ENCODE measurements around the gene CDK17. TPM values are rescaled to one million over a fixed set of nuclear protein-coding genes. Genes with fewer than 3 reads are reported as not detected.
"Not testable (repeated sequence)": the region's sequence is repeated elsewhere in the genome, so short reads cannot be mapped to it uniquely, and the experiment has no call there.

CDK17 gene
- total RNA-seq, 1 donor from 2014 or later: 46.7 TPM

- H3K4me1 Mint-ChIP-seq (ENCODE audit: low read depth, unreplicated experiment): peaks cover 2% of the 10 kb centered on the region
- no peaks in the 10 kb centered on the region for H3K27me3 Mint-ChIP-seq (ENCODE audit: unreplicated experiment)
- H3K27ac Mint-ChIP-seq (ENCODE audit: unreplicated experiment): no peak overlapping the region
- H3K9me3 Mint-ChIP-seq (ENCODE audit: unreplicated experiment): peaks cover 2% of the 10 kb centered on the region
- no peak overlapping the region for H3K4me3 Mint-ChIP-seq (ENCODE audit: unreplicated experiment)
- peaks cover 8% of the 10 kb centered on the region for H3K36me3 Mint-ChIP-seq (ENCODE audit: unreplicated experiment)
- DNase-seq: no peak
- TF ChIP-seq, protein P1, sequence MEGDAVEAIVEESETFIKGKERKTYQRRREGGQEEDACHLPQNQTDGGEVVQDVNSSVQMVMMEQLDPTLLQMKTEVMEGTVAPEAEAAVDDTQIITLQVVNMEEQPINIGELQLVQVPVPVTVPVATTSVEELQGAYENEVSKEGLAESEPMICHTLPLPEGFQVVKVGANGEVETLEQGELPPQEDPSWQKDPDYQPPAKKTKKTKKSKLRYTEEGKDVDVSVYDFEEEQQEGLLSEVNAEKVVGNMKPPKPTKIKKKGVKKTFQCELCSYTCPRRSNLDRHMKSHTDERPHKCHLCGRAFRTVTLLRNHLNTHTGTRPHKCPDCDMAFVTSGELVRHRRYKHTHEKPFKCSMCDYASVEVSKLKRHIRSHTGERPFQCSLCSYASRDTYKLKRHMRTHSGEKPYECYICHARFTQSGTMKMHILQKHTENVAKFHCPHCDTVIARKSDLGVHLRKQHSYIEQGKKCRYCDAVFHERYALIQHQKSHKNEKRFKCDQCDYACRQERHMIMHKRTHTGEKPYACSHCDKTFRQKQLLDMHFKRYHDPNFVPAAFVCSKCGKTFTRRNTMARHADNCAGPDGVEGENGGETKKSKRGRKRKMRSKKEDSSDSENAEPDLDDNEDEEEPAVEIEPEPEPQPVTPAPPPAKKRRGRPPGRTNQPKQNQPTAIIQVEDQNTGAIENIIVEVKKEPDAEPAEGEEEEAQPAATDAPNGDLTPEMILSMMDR (IDR thresholded peaks at IDR 0.05; ENCODE audit: partially characterized antibody, unreplicated experiment): no peak
These were observed 16.2 kb downstream of the CDK17 start for GRCh38 chr12:96383991-96384390.

DNA sequence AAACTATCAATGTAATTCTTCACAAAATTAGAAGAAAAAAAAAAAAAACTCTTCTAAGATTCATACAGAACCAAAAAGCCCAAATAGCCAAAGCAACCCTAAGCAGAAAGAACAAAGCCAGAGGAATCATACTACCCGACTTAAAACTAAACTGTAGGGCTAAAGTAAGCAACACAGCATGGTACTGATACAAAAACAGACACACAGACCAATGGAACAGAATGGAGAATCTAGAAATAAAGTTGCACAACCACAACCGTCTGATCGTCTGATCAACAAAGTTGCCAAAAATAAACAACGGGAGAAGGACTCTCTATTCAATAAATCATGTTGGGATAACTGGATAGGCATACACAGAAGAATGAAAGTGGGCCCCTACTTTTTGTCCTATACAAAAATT lies 16.9 kb downstream of the CDK17 start:
- peaks cover 10% of the 10 kb centered on the region for H3K36me3 Mint-ChIP-seq (ENCODE audit: unreplicated experiment)
- TF ChIP-seq, protein P1 (IDR thresholded peaks at IDR 0.05; ENCODE audit: partially characterized antibody, unreplicated experiment): no peak
- H3K4me1 Mint-ChIP-seq (ENCODE audit: low read depth, unreplicated experiment): peaks cover 2% of the 10 kb centered on the region
- no peak for DNase-seq
- peaks cover 2% of the 10 kb centered on the region for H3K9me3 Mint-ChIP-seq (ENCODE audit: unreplicated experiment)
- H3K27me3 Mint-ChIP-seq (ENCODE audit: unreplicated experiment): no peaks in the 10 kb centered on the region
- no peak overlapping the region for H3K27ac Mint-ChIP-seq (ENCODE audit: unreplicated experiment)
- H3K4me3 Mint-ChIP-seq (ENCODE audit: unreplicated experiment): no peak overlapping the region

DNA sequence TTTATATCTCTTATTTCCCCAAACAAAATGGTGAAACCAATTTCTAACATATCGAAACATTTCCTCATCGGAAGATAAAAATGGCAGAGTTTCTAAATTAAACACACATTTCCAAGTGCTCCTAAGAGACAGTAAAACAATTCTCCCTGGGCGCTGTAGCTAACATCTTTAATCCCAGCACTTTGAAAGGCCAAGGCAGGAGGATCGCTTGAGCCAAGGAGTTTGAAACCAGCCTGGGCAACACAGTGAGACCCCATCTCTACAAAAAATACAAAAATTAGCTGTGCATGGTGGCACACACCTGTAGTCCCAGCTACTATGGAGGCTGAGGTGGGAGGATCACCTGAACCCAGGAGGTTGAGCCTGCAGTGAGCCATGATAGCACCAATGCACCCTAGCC lies 20.5 kb downstream of the CDK17 start:
- H3K27ac Mint-ChIP-seq (ENCODE audit: unreplicated experiment); H3K27me3 Mint-ChIP-seq (ENCODE audit: unreplicated experiment); H3K4me1 Mint-ChIP-seq (ENCODE audit: low read depth, unreplicated experiment); H3K4me3 Mint-ChIP-seq (ENCODE audit: unreplicated experiment); DNase-seq; H3K9me3 Mint-ChIP-seq (ENCODE audit: unreplicated experiment): not testable (repeated sequence)
- H3K36me3 Mint-ChIP-seq (ENCODE audit: unreplicated experiment): peaks cover 12% of the 10 kb centered on the region

DNA sequence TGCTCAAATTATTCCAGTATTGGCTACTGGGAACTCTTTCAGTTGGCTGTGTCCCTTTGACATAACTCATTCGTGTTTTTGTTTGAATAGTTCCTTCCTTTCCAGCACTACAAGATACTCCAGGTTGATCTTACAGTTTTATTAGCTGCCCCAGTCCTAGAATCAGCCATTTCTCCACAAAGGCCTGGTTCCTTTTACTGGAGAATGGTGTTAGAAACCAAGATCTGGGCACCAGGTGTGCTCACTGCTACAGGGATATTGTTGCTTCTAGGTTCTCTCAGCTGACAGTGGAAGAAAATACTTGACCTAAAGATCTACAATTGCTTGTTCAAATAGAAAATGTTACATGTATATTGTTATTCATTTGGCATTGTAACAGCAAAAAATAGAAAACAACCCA lies 21.9 kb downstream of the CDK17 start:
- no peak for DNase-seq
- H3K27me3 Mint-ChIP-seq (ENCODE audit: unreplicated experiment): no peaks in the 10 kb centered on the region
- H3K27ac Mint-ChIP-seq (ENCODE audit: unreplicated experiment): no peak overlapping the region
- H3K4me1 Mint-ChIP-seq (ENCODE audit: low read depth, unreplicated experiment): no peaks in the 10 kb centered on the region
- TF ChIP-seq, protein P1 (IDR thresholded peaks at IDR 0.05; ENCODE audit: partially characterized antibody, unreplicated experiment): no peak
- peaks cover 12% of the 10 kb centered on the region for H3K36me3 Mint-ChIP-seq (ENCODE audit: unreplicated experiment)
- peaks cover 1% of the 10 kb centered on the region for H3K9me3 Mint-ChIP-seq (ENCODE audit: unreplicated experiment)
- no peak overlapping the region for H3K4me3 Mint-ChIP-seq (ENCODE audit: unreplicated experiment)

DNA sequence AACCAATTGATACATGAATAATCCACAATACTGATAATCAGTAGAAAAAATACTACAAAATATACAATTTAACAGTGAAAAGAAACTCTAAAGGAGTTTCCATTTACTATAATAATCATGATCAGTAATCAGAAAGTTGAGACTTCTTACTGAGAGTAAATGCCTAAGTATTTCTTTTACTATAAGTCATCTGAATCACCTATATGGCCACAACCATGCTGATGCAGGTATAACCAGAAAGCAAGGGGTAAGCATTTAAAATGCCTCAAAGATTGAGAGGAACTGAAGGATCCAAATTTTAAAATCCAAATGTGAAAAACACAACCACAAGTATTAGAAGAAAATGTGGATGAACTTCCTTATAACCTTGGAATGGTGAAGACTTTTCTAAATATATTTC lies 23.4 kb downstream of the CDK17 start:
- Mint-ChIP-seq H3K27ac (ENCODE audit: unreplicated experiment) (no peak overlapping the region), H3K36me3 (ENCODE audit: unreplicated experiment) (peaks cover 5% of the 10 kb centered on the region), H3K4me1 (ENCODE audit: low read depth, unreplicated experiment) (peaks cover 5% of the 10 kb centered on the region), H3K4me3 (ENCODE audit: unreplicated experiment) (no peak overlapping the region), H3K27me3 (ENCODE audit: unreplicated experiment) (no peaks in the 10 kb centered on the region), H3K9me3 (ENCODE audit: unreplicated experiment) (peaks cover 1% of the 10 kb centered on the region)
- TF ChIP-seq, protein P1 (IDR thresholded peaks at IDR 0.05; ENCODE audit: partially characterized antibody, unreplicated experiment): no peak
- no peak for DNase-seq

All from glutamatergic neuron (in vitro differentiated cells).